Measurements from ENCODE around the gene SSBP2.
"Not testable (repeated sequence)": the region's sequence is repeated elsewhere in the genome, so short reads cannot be mapped to it uniquely, and the experiment has no call there.

SSBP2 gene

DNA sequence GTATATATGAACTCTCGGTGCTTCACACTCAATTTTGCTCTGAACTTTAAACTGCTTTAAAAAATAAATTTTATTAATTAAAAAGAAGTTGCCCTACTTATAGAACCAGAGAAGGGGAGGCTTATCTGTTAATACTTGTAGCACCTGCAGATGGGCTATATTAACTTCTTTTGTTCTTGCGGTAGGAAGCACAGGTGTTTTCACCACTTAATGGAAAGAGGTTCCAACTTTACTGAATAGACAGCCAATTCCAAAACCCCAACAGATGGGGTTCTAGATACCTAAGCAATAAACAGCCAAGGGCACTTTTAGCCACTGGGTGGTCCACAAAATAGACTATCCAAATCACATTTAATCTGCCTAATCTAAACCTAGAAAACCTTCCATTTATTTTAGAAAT, 65.4 kb downstream of the SSBP2 start:
- Histone ChIP-seq H3K27me3 (ENCODE audit: insufficient read depth, poor library complexity, severe bottlenecking) (no peaks in the 10 kb centered on the region), H3K27ac (replicated peaks) (no peak overlapping the region), H3K4me3 (replicated peaks; ENCODE audit: insufficient read depth, low read length) (no peak overlapping the region)
- no peak for DNase-seq (ENCODE audit: low read depth in 1 of 2, low spot score in 1 of 2)
- TF ChIP-seq POLR2AphosphoS5 (IDR thresholded peaks at IDR 0.05; ENCODE audit: low read depth) (no peak), GABPA (IDR thresholded peaks at IDR 0.05; ENCODE audit: low read depth) (no peak), SPI1 (IDR thresholded peaks at IDR 0.05; ENCODE audit: borderline replicate concordance, low read depth) (no peak)
- TF ChIP-seq, protein P1, sequence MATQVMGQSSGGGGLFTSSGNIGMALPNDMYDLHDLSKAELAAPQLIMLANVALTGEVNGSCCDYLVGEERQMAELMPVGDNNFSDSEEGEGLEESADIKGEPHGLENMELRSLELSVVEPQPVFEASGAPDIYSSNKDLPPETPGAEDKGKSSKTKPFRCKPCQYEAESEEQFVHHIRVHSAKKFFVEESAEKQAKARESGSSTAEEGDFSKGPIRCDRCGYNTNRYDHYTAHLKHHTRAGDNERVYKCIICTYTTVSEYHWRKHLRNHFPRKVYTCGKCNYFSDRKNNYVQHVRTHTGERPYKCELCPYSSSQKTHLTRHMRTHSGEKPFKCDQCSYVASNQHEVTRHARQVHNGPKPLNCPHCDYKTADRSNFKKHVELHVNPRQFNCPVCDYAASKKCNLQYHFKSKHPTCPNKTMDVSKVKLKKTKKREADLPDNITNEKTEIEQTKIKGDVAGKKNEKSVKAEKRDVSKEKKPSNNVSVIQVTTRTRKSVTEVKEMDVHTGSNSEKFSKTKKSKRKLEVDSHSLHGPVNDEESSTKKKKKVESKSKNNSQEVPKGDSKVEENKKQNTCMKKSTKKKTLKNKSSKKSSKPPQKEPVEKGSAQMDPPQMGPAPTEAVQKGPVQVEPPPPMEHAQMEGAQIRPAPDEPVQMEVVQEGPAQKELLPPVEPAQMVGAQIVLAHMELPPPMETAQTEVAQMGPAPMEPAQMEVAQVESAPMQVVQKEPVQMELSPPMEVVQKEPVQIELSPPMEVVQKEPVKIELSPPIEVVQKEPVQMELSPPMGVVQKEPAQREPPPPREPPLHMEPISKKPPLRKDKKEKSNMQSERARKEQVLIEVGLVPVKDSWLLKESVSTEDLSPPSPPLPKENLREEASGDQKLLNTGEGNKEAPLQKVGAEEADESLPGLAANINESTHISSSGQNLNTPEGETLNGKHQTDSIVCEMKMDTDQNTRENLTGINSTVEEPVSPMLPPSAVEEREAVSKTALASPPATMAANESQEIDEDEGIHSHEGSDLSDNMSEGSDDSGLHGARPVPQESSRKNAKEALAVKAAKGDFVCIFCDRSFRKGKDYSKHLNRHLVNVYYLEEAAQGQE (IDR thresholded peaks at IDR 0.05; ENCODE audit: insufficient replicate concordance, low read depth): no peak
- TF ChIP-seq, protein P2, sequence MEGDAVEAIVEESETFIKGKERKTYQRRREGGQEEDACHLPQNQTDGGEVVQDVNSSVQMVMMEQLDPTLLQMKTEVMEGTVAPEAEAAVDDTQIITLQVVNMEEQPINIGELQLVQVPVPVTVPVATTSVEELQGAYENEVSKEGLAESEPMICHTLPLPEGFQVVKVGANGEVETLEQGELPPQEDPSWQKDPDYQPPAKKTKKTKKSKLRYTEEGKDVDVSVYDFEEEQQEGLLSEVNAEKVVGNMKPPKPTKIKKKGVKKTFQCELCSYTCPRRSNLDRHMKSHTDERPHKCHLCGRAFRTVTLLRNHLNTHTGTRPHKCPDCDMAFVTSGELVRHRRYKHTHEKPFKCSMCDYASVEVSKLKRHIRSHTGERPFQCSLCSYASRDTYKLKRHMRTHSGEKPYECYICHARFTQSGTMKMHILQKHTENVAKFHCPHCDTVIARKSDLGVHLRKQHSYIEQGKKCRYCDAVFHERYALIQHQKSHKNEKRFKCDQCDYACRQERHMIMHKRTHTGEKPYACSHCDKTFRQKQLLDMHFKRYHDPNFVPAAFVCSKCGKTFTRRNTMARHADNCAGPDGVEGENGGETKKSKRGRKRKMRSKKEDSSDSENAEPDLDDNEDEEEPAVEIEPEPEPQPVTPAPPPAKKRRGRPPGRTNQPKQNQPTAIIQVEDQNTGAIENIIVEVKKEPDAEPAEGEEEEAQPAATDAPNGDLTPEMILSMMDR (IDR thresholded peaks at IDR 0.05; ENCODE audit: insufficient read depth, low read length): no peak

DNA sequence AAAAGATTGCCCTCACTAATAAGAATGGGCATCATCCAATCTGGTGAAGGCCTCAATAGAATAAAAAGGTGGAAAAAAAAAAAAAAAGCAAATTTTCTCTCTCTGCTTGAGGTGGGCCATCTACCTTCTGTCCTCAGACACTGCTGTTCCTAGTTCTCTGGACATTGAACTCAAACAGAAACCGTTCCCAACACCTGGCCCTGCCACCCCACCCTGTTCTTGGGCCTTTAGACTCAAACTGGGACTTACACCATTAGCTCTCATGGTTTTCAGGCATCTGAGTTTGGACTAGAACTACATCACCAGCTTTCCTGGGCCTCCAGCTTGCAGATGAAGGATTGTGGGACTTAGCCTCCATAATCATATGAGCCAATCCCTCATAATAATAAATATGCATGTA, 71.0 kb downstream of the SSBP2 start:
- no peak for DNase-seq (ENCODE audit: low read depth in 1 of 2, low spot score in 1 of 2)
- Histone ChIP-seq H3K4me3 (replicated peaks; ENCODE audit: insufficient read depth, low read length) (no peak overlapping the region), H3K27ac (replicated peaks) (no peak overlapping the region), H3K27me3 (ENCODE audit: insufficient read depth, poor library complexity, severe bottlenecking) (no peaks in the 10 kb centered on the region)
- TF ChIP-seq GABPA (IDR thresholded peaks at IDR 0.05; ENCODE audit: low read depth) (no peak), POLR2AphosphoS5 (IDR thresholded peaks at IDR 0.05; ENCODE audit: low read depth) (no peak), SPI1 (IDR thresholded peaks at IDR 0.05; ENCODE audit: borderline replicate concordance, low read depth) (no peak)
- TF ChIP-seq, protein P2 (IDR thresholded peaks at IDR 0.05; ENCODE audit: insufficient read depth, low read length): no peak

DNA sequence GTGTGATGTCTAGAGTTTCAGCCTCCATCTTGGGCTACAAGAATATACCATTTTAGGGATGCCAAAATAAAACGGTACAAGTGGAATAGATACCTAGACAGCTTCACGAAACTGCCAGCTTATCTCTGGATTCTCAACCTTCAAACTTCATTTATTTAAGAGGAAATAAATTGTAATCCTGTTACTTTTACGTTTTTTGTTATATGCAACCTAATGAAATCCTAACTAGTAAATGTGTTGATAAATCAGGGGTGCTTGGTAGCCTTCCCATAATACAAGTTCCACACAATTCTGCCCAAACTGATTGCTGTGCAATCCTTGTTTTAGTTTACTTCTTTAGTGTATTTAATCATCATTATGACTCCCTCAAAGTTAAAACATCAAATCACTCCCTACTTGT, 75.5 kb downstream of the SSBP2 start:
- H3K27ac ChIP-seq (replicated peaks): no peak overlapping the region
- H3K27me3 ChIP-seq (ENCODE audit: insufficient read depth, poor library complexity, severe bottlenecking): no peaks in the 10 kb centered on the region
- TF ChIP-seq, protein P1 (IDR thresholded peaks at IDR 0.05; ENCODE audit: insufficient replicate concordance, low read depth): no peak
- TF ChIP-seq SPI1 (IDR thresholded peaks at IDR 0.05; ENCODE audit: borderline replicate concordance, low read depth) (no peak), GABPA (IDR thresholded peaks at IDR 0.05; ENCODE audit: low read depth) (no peak)
- H3K4me3 ChIP-seq (replicated peaks; ENCODE audit: insufficient read depth, low read length): no peak overlapping the region
- no peak for DNase-seq (ENCODE audit: low read depth in 1 of 2, low spot score in 1 of 2)

DNA sequence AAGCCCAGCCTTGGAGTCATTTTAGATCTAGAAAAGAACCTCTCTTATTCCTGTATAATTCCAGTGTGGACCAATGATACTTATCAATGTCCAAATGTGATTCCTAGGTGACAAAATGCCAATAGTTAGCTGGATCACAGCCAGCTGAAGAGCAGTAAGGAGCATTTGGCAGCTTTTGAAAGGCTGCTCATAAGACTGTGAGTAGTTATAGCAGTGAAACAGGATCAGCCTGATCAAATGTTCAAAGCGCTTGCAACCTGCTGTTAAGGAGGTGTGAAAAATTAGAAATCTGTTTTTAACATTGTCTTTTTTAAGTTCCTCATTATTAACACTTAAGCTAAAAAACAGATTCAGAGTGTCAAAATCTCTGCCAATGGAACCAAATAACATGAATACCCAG, 85.1 kb downstream of the SSBP2 start:
- Histone ChIP-seq H3K27ac (replicated peaks) (no peak overlapping the region), H3K4me3 (replicated peaks; ENCODE audit: insufficient read depth, low read length) (no peak overlapping the region), H3K27me3 (ENCODE audit: insufficient read depth, poor library complexity, severe bottlenecking) (no peaks in the 10 kb centered on the region)
- TF ChIP-seq, protein P1 (IDR thresholded peaks at IDR 0.05; ENCODE audit: insufficient replicate concordance, low read depth): no peak
- TF ChIP-seq GABPA (IDR thresholded peaks at IDR 0.05; ENCODE audit: low read depth): no peak
- no peak for TF ChIP-seq POLR2AphosphoS5 (IDR thresholded peaks at IDR 0.05; ENCODE audit: low read depth)
- TF ChIP-seq SPI1 (IDR thresholded peaks at IDR 0.05; ENCODE audit: borderline replicate concordance, low read depth): no peak
- TF ChIP-seq, protein P2 (IDR thresholded peaks at IDR 0.05; ENCODE audit: insufficient read depth, low read length): no peak
- no peak for DNase-seq (ENCODE audit: low read depth in 1 of 2, low spot score in 1 of 2)

DNA sequence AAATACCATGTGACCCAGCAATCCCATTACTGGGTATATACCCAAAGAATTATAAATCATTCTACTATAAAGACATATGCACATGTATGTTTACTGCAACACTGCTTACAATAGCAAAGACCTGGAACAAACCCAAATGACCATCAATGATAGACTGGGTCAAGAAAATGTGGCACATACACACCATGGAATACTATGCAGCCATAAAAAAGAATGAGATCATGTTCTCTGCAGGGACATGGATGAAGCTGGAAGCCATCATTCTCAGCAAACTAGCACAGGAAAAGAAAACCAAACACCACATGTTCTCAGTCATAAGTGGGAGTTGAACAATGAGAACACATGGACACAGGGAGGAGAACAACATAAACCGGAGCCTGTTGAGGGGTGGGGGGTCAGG, 90.3 kb downstream of the SSBP2 start:
- H3K27ac ChIP-seq (replicated peaks); H3K27me3 ChIP-seq (ENCODE audit: insufficient read depth, poor library complexity, severe bottlenecking); H3K4me3 ChIP-seq (replicated peaks; ENCODE audit: insufficient read depth, low read length); DNase-seq (ENCODE audit: low read depth in 1 of 2, low spot score in 1 of 2): not testable (repeated sequence)

All from HL-60 (cell line).